HepG2 (cell line): ENCODE results near the gene TMEM9. TPM values are rescaled to one million over a fixed set of nuclear protein-coding genes. Genes with fewer than 3 reads are reported as not detected.

Experiments
- ATAC-seq: fragments of 200-7000 bp; cut with Tn5 transposase; 3 replicates; pipeline ENCODE4 v1.9.1; 2020; ENCODE audit warnings: mild to moderate bottlenecking, moderate library complexity
- BruUV-seq: library from RNA; stranded (reverse); fragments of 400-500 nt; replicated peaks from 2 replicates; lab custom pipeline; 2021; lab: Mats Ljungman, UMichigan
- CTCF ChIA-PET: fragments of 300-600 bp; formaldehyde crosslinking; extraction: SDS; loops from one replicate; lab custom pipeline; 2021; ENCODE audit warnings: low total read pairs, inconsistent platforms, low intra/inter-chr PET ratio; lab: Yijun Ruan, JAX
- POLR2A ChIA-PET: fragments of 350-600 bp; sonication (Branson Sonifier 250); formaldehyde crosslinking; loops from one replicate; lab custom pipeline; 2020; ENCODE audit warnings: antibody characterized with exemption, inconsistent platforms; lab: Yijun Ruan, JAX
- DNase-seq: peaks from one replicate; pipeline ENCODE4 v3.0.0-alpha.2; 2015; ENCODE audit warnings: low spot score
- FAIRE-seq: peaks from 3 replicates; lab custom pipeline; 2011; peaks lifted over from hg19 to GRCh38; lab: Jason Lieb, UNC
- H2AFZ ChIP-seq: one replicate; pipeline ENCODE4 v1.6.1; 2011; ENCODE audit warnings: low read length, inconsistent platforms
- H3K27ac ChIP-seq: fragments of 300-600 bp; 3 replicates; pipeline ENCODE4 v1.8.0; 2011; ENCODE audit warnings: mixed run types, mild to moderate bottlenecking, mixed read lengths, low read length, inconsistent platforms; ENCODE audit not compliant: insufficient read depth; ENCODE audit errors: extremely low read length
- H3K27me3 ChIP-seq, 2 experiments: fragments of 200-600 bp in 1 of 2; 2 replicates in 1 of 2; 3 replicates in 1 of 2; pipeline versions ENCODE4 v1.6.0 to v1.8.0; 2011; ENCODE audit warnings: low read length in 2 of 2, mild to moderate bottlenecking in 2 of 2, moderate library complexity in 2 of 2, inconsistent platforms in 1 of 2; ENCODE audit not compliant: insufficient read depth in 2 of 2, control insufficient read depth in 1 of 2
- H3K36me3 ChIP-seq, 2 experiments: fragments of 200-600 bp in 1 of 2; replicated peaks in 1 of 2; 2 replicates in 1 of 2; 3 replicates in 1 of 2; pipeline versions ENCODE4 v1.5.1 to v1.8.0; 2011; ENCODE audit warnings: low read length in 2 of 2, inconsistent platforms in 1 of 2; ENCODE audit not compliant: insufficient read depth in 2 of 2, control insufficient read depth in 1 of 2
- H3K4me1 ChIP-seq: 2 replicates; pipeline ENCODE4 v1.5.1; 2012; ENCODE audit warnings: low read length, inconsistent platforms; ENCODE audit not compliant: insufficient read depth
- H3K4me2 ChIP-seq: 2 replicates; pipeline ENCODE4 v1.6.0; 2011; ENCODE audit warnings: low read depth, low read length, inconsistent platforms
- H3K4me3 ChIP-seq, 3 experiments: fragments of 200-600 bp in 1 of 3; sonication (generic), shearing (Covaris generic) in 1 of 3; replicated peaks in 1 of 3; 2 replicates each; pipeline ENCODE4 v1.5.1; 2011 to 2016; ENCODE audit warnings: low read length in 3 of 3, inconsistent platforms in 2 of 3, low read depth in 2 of 3, mild to moderate bottlenecking in 2 of 3, control low read depth in 1 of 3, mixed read lengths in 1 of 3; ENCODE audit not compliant: insufficient read depth in 1 of 3
- H3K79me2 ChIP-seq: one replicate; pipeline ENCODE4 v1.6.1; 2011; ENCODE audit warnings: low read length, inconsistent platforms; ENCODE audit not compliant: insufficient read depth
- H3K9ac ChIP-seq: 2 replicates; pipeline ENCODE4 v1.6.0; 2011; ENCODE audit warnings: mild to moderate bottlenecking, low read depth, low read length, inconsistent platforms; ENCODE audit not compliant: insufficient read depth
- H3K9me3 ChIP-seq: 2 replicates; pipeline ENCODE4 v1.5.1; 2012; ENCODE audit warnings: mild to moderate bottlenecking, low read length
- H4K20me1 ChIP-seq: 2 replicates; pipeline ENCODE4 v1.6.0; 2011; ENCODE audit warnings: inconsistent platforms, mild to moderate bottlenecking, low read length, moderate library complexity; ENCODE audit not compliant: insufficient read depth
- ATF7-NPFF ChIP-seq: sonication (generic); formaldehyde crosslinking; IDR thresholded peaks from 2 replicates; pipeline ENCODE4 v1.8.1; 2023; ENCODE audit warnings: mild to moderate bottlenecking, low read depth, missing genetic modification reagents, moderate library complexity
- CTCF ChIP-seq: sonication (generic); formaldehyde crosslinking; IDR thresholded peaks from 2 replicates; pipeline ENCODE4 v1.5.0; 2020; ENCODE audit warnings: mild to moderate bottlenecking, missing genetic modification reagents, moderate library complexity
- EP300 ChIP-seq, 3 experiments: sonication (generic) in 1 of 3; formaldehyde crosslinking in 1 of 3; IDR thresholded peaks; 2 replicates each; pipeline versions ENCODE4 v1.5.1 to v1.6.1; 2011 to 2020; ENCODE audit warnings: low read depth in 2 of 3, low read length in 2 of 3, borderline replicate concordance in 1 of 3, improper control_type of control experiment in 1 of 3, mild to moderate bottlenecking in 1 of 3, missing genetic modification reagents in 1 of 3, moderate library complexity in 1 of 3
- ETV6 ChIP-seq: sonication (generic); formaldehyde crosslinking; conservative IDR thresholded peaks from 2 replicates; pipeline ENCODE4 v1.4.0; 2020; ENCODE audit warnings: missing genetic modification reagents
- FIP1L1 ChIP-seq: fragments of 200-400 bp; formaldehyde crosslinking; IDR thresholded peaks from 2 replicates; pipeline ENCODE4 v1.6.1; 2018; ENCODE audit warnings: low read depth, mild to moderate bottlenecking, low read length, moderate library complexity, borderline replicate concordance; ENCODE audit not compliant: insufficient read depth
- GABPA ChIP-seq, 2 experiments: IDR thresholded peaks; 2 replicates each; pipeline ENCODE4 v1.6.1; 2011 to 2016; ENCODE audit warnings: low read depth in 2 of 2, low read length in 1 of 2, missing biosample characterization in 1 of 2, missing genetic modification characterization in 1 of 2
- HNRNPL ChIP-seq: fragments of 200-400 bp; formaldehyde crosslinking; IDR thresholded peaks from 2 replicates; pipeline ENCODE4 v1.6.1; 2017; ENCODE audit warnings: mild to moderate bottlenecking, low read depth, low read length
- ISL2 ChIP-seq: sonication (generic); formaldehyde crosslinking; IDR thresholded peaks from 2 replicates; pipeline ENCODE4 v1.5.0; 2020; ENCODE audit warnings: missing genetic modification reagents
- KAT8 ChIP-seq: IDR thresholded peaks from 2 replicates; pipeline ENCODE4 v1.6.1; 2016; ENCODE audit warnings: missing genetic modification reagents, missing compliant biosample characterization
- MBD4 ChIP-seq: IDR thresholded peaks from 2 replicates; pipeline ENCODE4 v1.6.1; 2012; ENCODE audit warnings: low read length, inconsistent platforms, borderline replicate concordance
- MEF2D ChIP-seq: sonication (generic); formaldehyde crosslinking; IDR thresholded peaks from 2 replicates; pipeline ENCODE4 v1.5.1; 2020; ENCODE audit warnings: mild to moderate bottlenecking, missing genetic modification reagents
- MIER2 ChIP-seq: IDR thresholded peaks from 2 replicates; pipeline ENCODE4 v1.6.1; 2016; ENCODE audit warnings: missing biosample characterization, missing genetic modification reagents
- MXI1 ChIP-seq: IDR thresholded peaks from 3 replicates; pipeline ENCODE4 v1.6.1; 2012; ENCODE audit warnings: low read depth, low read length, inconsistent platforms, borderline replicate concordance
- RFX5 ChIP-seq: IDR thresholded peaks from 2 replicates; pipeline ENCODE4 v1.6.1; 2011; ENCODE audit warnings: low read depth, low read length, improper control_type of control experiment
- SP4 ChIP-seq: sonication (generic); formaldehyde crosslinking; IDR thresholded peaks from 2 replicates; pipeline ENCODE4 v1.8.1; 2023; ENCODE audit warnings: mild to moderate bottlenecking, missing genetic modification reagents
- ZNF138 ChIP-seq: sonication (generic); formaldehyde crosslinking; IDR thresholded peaks from 2 replicates; pipeline ENCODE4 v1.5.0; 2020; ENCODE audit warnings: mild to moderate bottlenecking, low read depth, missing genetic modification reagents
- ZNF18 ChIP-seq: sonication (generic); formaldehyde crosslinking; IDR thresholded peaks from 2 replicates; pipeline ENCODE4 v1.8.0; 2022; ENCODE audit warnings: mild to moderate bottlenecking, missing genetic modification reagents; ENCODE audit not compliant: insufficient replicate concordance
- ZNF256 ChIP-seq: sonication (generic); formaldehyde crosslinking; conservative IDR thresholded peaks from 2 replicates; pipeline ENCODE4 v1.4.0; 2020; ENCODE audit warnings: missing genetic modification reagents
- ZNF850 ChIP-seq: sonication (generic); formaldehyde crosslinking; conservative IDR thresholded peaks from 2 replicates; pipeline ENCODE4 v1.9.0; 2021; ENCODE audit warnings: mild to moderate bottlenecking, missing genetic modification reagents
- WGBS: methylation state at CpG from one replicate; pipeline ENCODE4 v1.1.6; 2017; ENCODE audit warnings: low lambda C conversion rate; 5-methylcytosine and 5-hydroxymethylcytosine counted together
- in situ Hi-C: cut with HindIII; loops from 2 replicates; pipeline ENCODE4 v1.10.0; 2017; ENCODE audit warnings: low pct_unique_long_range_greater_than_20kb; ENCODE audit not compliant: extremely low pct_ligation_motif_present
- intact Hi-C: fragments of 100-400 bp; cut with micrococcal nuclease; formaldehyde crosslinking; loops from one replicate; pipeline ENCODE4 v1.10.0; 2022; ENCODE audit not compliant: unreplicated experiment
- polyA plus RNA-seq, 8 experiments: library from polyadenylated mRNA; depleted of rRNA in 3 of 8; stranded (reverse) in 7 of 8; unstranded in 1 of 8; fragments of >200 nt; fragmentation: Illumina TruSeq in 4 of 8; extraction: Trizol in 4 of 8; gene quantifications; 2 replicates each; pipeline versions ENCODE4 v1.2.1 to v1.2.3, GENCODE V29; 2011 to 2016; ENCODE audit warnings: low read depth in 4 of 8, missing spikeins in 1 of 8, mixed read lengths in 1 of 8; ENCODE audit not compliant: insufficient read depth in 1 of 8
- total RNA-seq, 5 experiments: library from RNA; depleted of rRNA; stranded (reverse); fragments of >200 nt; fragmentation: Illumina TruSeq; extraction: Trizol; gene quantifications; 2 replicates each; pipeline ENCODE4 v1.2.3, GENCODE V29; 2016; ENCODE audit warnings: low read depth in 1 of 5

TMEM9 gene
- total and polyA plus RNA-seq, 2 of the 13 experiments (the other 11 are each of a cell fraction or from before 2014, with no cell fraction given) = 60.9 to 102 TPM

DNA sequence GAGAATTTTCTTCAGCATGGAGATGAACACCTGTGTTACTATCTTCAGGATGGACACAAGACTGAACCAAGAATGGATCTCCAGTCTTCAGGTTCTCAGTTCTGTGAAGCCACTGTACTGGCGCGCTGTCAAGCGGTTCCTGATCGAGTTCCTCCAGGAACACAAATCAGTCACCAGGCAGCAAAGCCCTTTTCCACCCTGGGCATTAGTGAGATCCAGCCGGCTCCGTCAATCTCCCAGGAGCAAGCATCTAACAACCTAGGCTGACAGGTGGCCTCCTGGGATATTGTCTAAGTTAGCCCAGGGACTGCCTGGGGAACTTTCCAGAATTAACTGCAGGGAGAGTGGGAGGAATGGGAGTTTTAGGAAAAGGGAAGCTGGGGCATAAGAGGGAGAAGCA lies 26.6 kb upstream of the TMEM9 start (continued):
- TF ChIP-seq ZNF256 (CRISPR knock-in tag) (no peak), GABPA (IDR thresholded peaks at IDR 0.05; ENCODE audit: low read depth, low read length) (no peak), GABPA (CRISPR knock-in tag; IDR thresholded peaks at IDR 0.05; ENCODE audit: low read depth) (no peak), ZNF18 (CRISPR knock-in tag) (no peak), SP4 (CRISPR knock-in tag) (no peak), ZNF850 (CRISPR knock-in tag) (no peak), RFX5 (no peak), KAT8 (CRISPR knock-in tag) (no peak)

GRCh38 chr1:201180141-201180540 lies 25.9 kb upstream of the TMEM9 start:
- Histone ChIP-seq H3K4me2 (no peak overlapping the region), H3K9ac (no peak overlapping the region), H3K4me3 (no peak overlapping the region), H2AFZ (no peak overlapping the region), H3K27me3 (peaks cover 0 to 32% of the 10 kb centered on the region in 2 experiments; a peak in 2 of 5 replicates), H4K20me1 (no peaks in the 10 kb centered on the region), H3K36me3 (no peaks in the 10 kb centered on the region), H3K27ac (no peak overlapping the region), H3K79me2 (no peaks in the 10 kb centered on the region), H3K4me1 (peaks cover 40% of the 10 kb centered on the region), H3K9me3 (no peaks in the 10 kb centered on the region)
- ATAC-seq = no peak
- POLR2A ChIA-PET = no interaction called here
- CTCF ChIA-PET = no interaction called here
- in situ Hi-C loops = no loop called here
- WGBS = 0% methylated on average over 1 of the region's 1 CpG
- FAIRE-seq = no peak
- no peak for DNase-seq
- no peak for TF ChIP-seq MEF2D (CRISPR knock-in tag)
- no peak for TF ChIP-seq MXI1
- no peak for TF ChIP-seq ETV6 (CRISPR knock-in tag)
- no peak for TF ChIP-seq ZNF138 (CRISPR knock-in tag)
- no peak for TF ChIP-seq ATF7-NPFF (CRISPR knock-in tag)
- no peak for TF ChIP-seq MBD4
- TF ChIP-seq HNRNPL = no peak
- TF ChIP-seq FIP1L1 = no peak
- no peak for TF ChIP-seq CTCF (CRISPR knock-in tag)
- TF ChIP-seq MIER2 (CRISPR knock-in tag) = no peak
- no peak for TF ChIP-seq EP300 (IDR thresholded peaks at IDR 0.05; ENCODE audit: low read depth in 2 of 2, low read length in 2 of 2)
- TF ChIP-seq EP300 (CRISPR knock-in tag; IDR thresholded peaks at IDR 0.05; ENCODE audit: borderline replicate concordance) = no peak
- TF ChIP-seq ISL2 = no peak
- intact Hi-C loops = no loop called here
- no TSS peak for BruUV-seq
